HEK293T (cell line): Measurements from ENCODE around the gene SLC35A3.
"Not testable (repeated sequence)": the region's sequence is repeated elsewhere in the genome, so short reads cannot be mapped to it uniquely, and the experiment has no call there.

Experiments used
- CTCF ChIA-PET: fragments of 350-600 bp; formaldehyde crosslinking; extraction: SDS; loops from one replicate; lab custom pipeline; 2021; ENCODE audit warnings: antibody characterized with exemption, inconsistent platforms; lab: Yijun Ruan, JAX
- POLR2A ChIA-PET: fragments of 350-600 bp; formaldehyde crosslinking; extraction: SDS; loops from one replicate; lab custom pipeline; 2020; ENCODE audit warnings: antibody characterized with exemption, inconsistent platforms; lab: Yijun Ruan, JAX
- DNase-seq: peaks from one replicate; pipeline ENCODE4 v3.0.0; 2012; ENCODE audit warnings: mixed read lengths; ENCODE audit errors: extremely low spot score
- ARNT ChIP-seq: fragments of 450-650 bp; IDR thresholded peaks from 2 replicates; pipeline ENCODE4 v1.6.1; 2017; ENCODE audit warnings: mild to moderate bottlenecking
- BHLHE40 ChIP-seq: fragments of 450-650 bp; IDR thresholded peaks from 2 replicates; pipeline ENCODE4 v1.6.1; 2016; ENCODE audit warnings: mild to moderate bottlenecking, moderate library complexity, borderline replicate concordance
- CTBP1 ChIP-seq: fragments of 450-650 bp; IDR thresholded peaks from 2 replicates; pipeline ENCODE4 v1.6.1; 2016; ENCODE audit warnings: borderline replicate concordance
- ELF4 ChIP-seq: fragments of 450-650 bp; IDR thresholded peaks from 2 replicates; pipeline ENCODE4 v1.6.1; 2017; ENCODE audit warnings: antibody characterized with exemption
- FOXA1 ChIP-seq: fragments of 450-650 bp; IDR thresholded peaks from 2 replicates; pipeline ENCODE4 v1.6.1; 2016; ENCODE audit warnings: mild to moderate bottlenecking
- FOXK2 ChIP-seq: fragments of 450-650 bp; IDR thresholded peaks from 2 replicates; pipeline ENCODE4 v1.6.1; 2016; ENCODE audit warnings: mild to moderate bottlenecking
- FOXM1 ChIP-seq: fragments of 450-650 bp; IDR thresholded peaks from 2 replicates; pipeline ENCODE4 v1.6.1; 2017; ENCODE audit warnings: mild to moderate bottlenecking, borderline replicate concordance
- HDGF ChIP-seq: fragments of 450-650 bp; IDR thresholded peaks from 2 replicates; pipeline ENCODE4 v1.6.1; 2017; ENCODE audit warnings: antibody characterized with exemption, borderline replicate concordance
- L3MBTL2 ChIP-seq: fragments of 450-650 bp; conservative IDR thresholded peaks from 2 replicates; pipeline ENCODE4 v1.6.1; 2016; ENCODE audit warnings: mild to moderate bottlenecking
- LEF1 ChIP-seq: fragments of 450-650 bp; IDR thresholded peaks from 2 replicates; pipeline ENCODE4 v1.6.1; 2017; ENCODE audit warnings: mild to moderate bottlenecking, borderline replicate concordance
- NFRKB ChIP-seq: fragments of 450-650 bp; IDR thresholded peaks from 2 replicates; pipeline ENCODE4 v1.6.1; 2016; ENCODE audit warnings: mild to moderate bottlenecking, moderate library complexity
- PKNOX1 ChIP-seq: fragments of 450-650 bp; IDR thresholded peaks from 2 replicates; pipeline ENCODE4 v1.6.1; 2016
- SP1 ChIP-seq: fragments of 450-650 bp; IDR thresholded peaks from 2 replicates; pipeline ENCODE4 v1.6.1; 2017
- SUZ12 ChIP-seq: fragments of 450-650 bp; IDR thresholded peaks from 2 replicates; pipeline ENCODE4 v1.6.1; 2016; ENCODE audit warnings: mild to moderate bottlenecking
- TARDBP ChIP-seq: fragments of 450-650 bp; IDR thresholded peaks from 2 replicates; pipeline ENCODE4 v1.6.1; 2016
- ZNF384 ChIP-seq: fragments of 450-650 bp; IDR thresholded peaks from 2 replicates; pipeline ENCODE4 v1.6.1; 2016

The SLC35A3 gene

GRCh38 chr1:100039591-100039990 is 69.8 kb downstream of the SLC35A3 start:
- POLR2A ChIA-PET, result interaction anchor here (1.4 kb wide), 1 partner anchor 9 kb away, joined by 5 read pairs; no protein-coding TSS in a partner anchor
- TF ChIP-seq FOXM1 (no peak), PKNOX1 (no peak), TARDBP (no peak), SP1 (no peak), L3MBTL2 (no peak), NFRKB (no peak), SUZ12 (no peak), FOXK2 (no peak)
- CTCF ChIA-PET, result no interaction called here
- no peak for DNase-seq

GRCh38 chr1:100045206-100045605 is 75.4 kb downstream of the SLC35A3 start:
- no peak for DNase-seq
- TF ChIP-seq L3MBTL2 (no peak), BHLHE40 (no peak), ELF4 (no peak), NFRKB (no peak), ARNT (no peak), ZNF384 (no peak), LEF1 (no peak)
- CTCF ChIA-PET, result no interaction called here
- POLR2A ChIA-PET, result no interaction called here

GRCh38 chr1:100047235-100047708 is 77.5 kb downstream of the SLC35A3 start:
- DNase-seq, CTCF ChIA-PET: not testable (repeated sequence)
- POLR2A ChIA-PET, result interaction anchor here (1.7 kb wide), 1 partner anchor 9 kb away, joined by 8 read pairs; a partner anchor contains a TSS

GRCh38 chr1:100050139-100050538 is 80.3 kb downstream of the SLC35A3 start:
- ChIA-PET POLR2A (no interaction called here), CTCF (no interaction called here)
- no peak for DNase-seq
- no peak for TF ChIP-seq LEF1
- no peak for TF ChIP-seq L3MBTL2
- TF ChIP-seq ARNT, result no peak
- TF ChIP-seq CTBP1, result no peak

GRCh38 chr1:100051401-100051800 is 81.6 kb downstream of the SLC35A3 start:
- POLR2A ChIA-PET, result no interaction called here
- TF ChIP-seq SP1, result no peak
- no peak for TF ChIP-seq TARDBP
- no peak for TF ChIP-seq FOXM1
- no peak for TF ChIP-seq FOXK2
- TF ChIP-seq SUZ12, result no peak
- no peak for TF ChIP-seq HDGF
- no peak for TF ChIP-seq BHLHE40
- no peak for TF ChIP-seq CTBP1
- TF ChIP-seq FOXA1, result no peak
- no peak for TF ChIP-seq NFRKB
- no peak for TF ChIP-seq ELF4
- no peak for TF ChIP-seq ZNF384
- TF ChIP-seq L3MBTL2, result no peak
- no peak for TF ChIP-seq LEF1
- DNase-seq, result no peak
- CTCF ChIA-PET, result interaction anchor here (0.6 kb wide), 1 partner anchor 32 kb away, joined by 3 read pairs; no protein-coding TSS in a partner anchor

GRCh38 chr1:100051893-100052292 is 82.1 kb downstream of the SLC35A3 start:
- ChIA-PET CTCF (interaction anchor here (0.6 kb wide), 1 partner anchor 33 kb away, joined by 3 read pairs; no protein-coding TSS in a partner anchor), POLR2A (no interaction called here)
- TF ChIP-seq HDGF, result no peak
- TF ChIP-seq ARNT, result no peak
- no peak for TF ChIP-seq ZNF384
- TF ChIP-seq L3MBTL2, result no peak
- no peak for TF ChIP-seq TARDBP
- TF ChIP-seq ELF4, result no peak
- TF ChIP-seq BHLHE40, result no peak
- TF ChIP-seq FOXK2, result no peak
- no peak for TF ChIP-seq PKNOX1
- no peak for TF ChIP-seq SP1
- no peak for TF ChIP-seq CTBP1
- no peak for TF ChIP-seq FOXM1
- no peak for TF ChIP-seq FOXA1
- TF ChIP-seq SUZ12, result no peak
- no peak for TF ChIP-seq LEF1
- TF ChIP-seq NFRKB, result no peak
- DNase-seq, result no peak

GRCh38 chr1:100053119-100053518 is 83.3 kb downstream of the SLC35A3 start:
- no peak for TF ChIP-seq FOXM1
- no peak for TF ChIP-seq HDGF
- no peak for TF ChIP-seq L3MBTL2
- TF ChIP-seq FOXA1, result no peak
- TF ChIP-seq ZNF384, result no peak
- TF ChIP-seq SP1, result no peak
- no peak for TF ChIP-seq SUZ12
- no peak for TF ChIP-seq CTBP1
- no peak for TF ChIP-seq TARDBP
- TF ChIP-seq PKNOX1, result no peak
- no peak for TF ChIP-seq FOXK2
- no peak for TF ChIP-seq LEF1
- TF ChIP-seq NFRKB, result no peak
- TF ChIP-seq ELF4, result no peak
- no peak for TF ChIP-seq BHLHE40
- no peak for TF ChIP-seq ARNT
- CTCF ChIA-PET, result no interaction called here
- POLR2A ChIA-PET, result no interaction called here
- DNase-seq, result no peak
